GM23338 (cell line): ENCODE results near the gene COQ8B.

Experiments
- CTCF ChIP-seq, 2 experiments: fragments of 200-600 bp in 1 of 2; sonication (generic) in 1 of 2; conservative IDR thresholded peaks; 2 replicates each; pipeline versions ENCODE4 v1.5.1 to v1.6.1; 2016 to 2017; ENCODE audit warnings: antibody characterized with exemption in 2 of 2, low read depth in 2 of 2, mild to moderate bottlenecking in 2 of 2, moderate library complexity in 1 of 2
- EZH2 ChIP-seq: fragments of 200-600 bp; sonication (generic); IDR thresholded peaks from one replicate; pipeline ENCODE4 v1.8.0; 2017; ENCODE audit warnings: antibody characterized with exemption, mild to moderate bottlenecking, low read depth; ENCODE audit not compliant: unreplicated experiment
- EZH2phosphoT487 ChIP-seq: fragments of 200-600 bp; sonication (generic); IDR thresholded peaks from one replicate; pipeline ENCODE4 v1.8.1; 2018; ENCODE audit warnings: antibody characterized with exemption; ENCODE audit not compliant: unreplicated experiment
- POLR2AphosphoS5 ChIP-seq: IDR thresholded peaks from 2 replicates; pipeline ENCODE4 v1.6.1; 2016; ENCODE audit warnings: antibody characterized with exemption, low read depth
- REST ChIP-seq: IDR thresholded peaks from one replicate; pipeline ENCODE4 v1.6.1; 2018; ENCODE audit warnings: antibody characterized with exemption; ENCODE audit not compliant: unreplicated experiment
- ZNF331 ChIP-seq: fragments of 250-450 bp; sonication (Bioruptor Pico); IDR thresholded peaks from 2 replicates; pipeline ENCODE4 v1.5.0; 2020; ENCODE audit warnings: low read depth, mild to moderate bottlenecking, moderate library complexity

- no peak for TF ChIP-seq CTCF (conservative IDR thresholded peaks at IDR 0.05; ENCODE audit: low read depth in 2 of 2)
- TF ChIP-seq EZH2 = no peak
- no peak for TF ChIP-seq EZH2phosphoT487
- TF ChIP-seq POLR2AphosphoS5 = no peak
- TF ChIP-seq REST = no peak
- no peak for TF ChIP-seq ZNF331 (CRISPR knock-in tag)
These were observed 20.0 kb upstream of the COQ8B start for GRCh38 chr19:40736661-40737060.
